DOHH2 (cell line): ENCODE measurements around the gene MED13L.

Source experiments
- H3F3A ChIP-seq: fragments of 200-600 bp; sonication (generic), shearing (Covaris generic); 2 replicates; pipeline ENCODE4 v1.6.0; 2016; ENCODE audit warnings: antibody characterized with exemption, mild to moderate bottlenecking; ENCODE audit not compliant: control insufficient read depth, insufficient read depth
- H3K27ac ChIP-seq: fragments of 200-600 bp; sonication (generic); 2 replicates; pipeline ENCODE4 v1.5.1; 2014; ENCODE audit warnings: low read depth, mild to moderate bottlenecking, low read length, moderate library complexity
- H3K27me3 ChIP-seq: fragments of 200-600 bp; sonication (generic); 2 replicates; pipeline ENCODE4 v1.6.1; 2014; ENCODE audit warnings: mild to moderate bottlenecking, low read length, mixed read lengths; ENCODE audit not compliant: control insufficient read depth
- H3K36me3 ChIP-seq: fragments of 200-600 bp; sonication (generic); 2 replicates; pipeline ENCODE4 v1.6.1; 2014; ENCODE audit warnings: mild to moderate bottlenecking, low read length, moderate library complexity, mixed read lengths; ENCODE audit not compliant: control insufficient read depth
- H3K4me1 ChIP-seq: fragments of 200-600 bp; sonication (generic); 2 replicates; pipeline ENCODE4 v1.6.1; 2014; ENCODE audit warnings: mild to moderate bottlenecking, low read length, mixed read lengths; ENCODE audit not compliant: control insufficient read depth
- H3K4me2 ChIP-seq: fragments of 200-600 bp; sonication (generic); 2 replicates; pipeline ENCODE4 v1.6.0; 2014; ENCODE audit warnings: mild to moderate bottlenecking, low read length, moderate library complexity
- H3K4me3 ChIP-seq: fragments of 200-600 bp; sonication (generic); 2 replicates; pipeline ENCODE4 v1.5.1; 2014; ENCODE audit warnings: mild to moderate bottlenecking, low read length, mixed read lengths
- H3K79me2 ChIP-seq: fragments of 200-600 bp; sonication (generic); 2 replicates; pipeline ENCODE4 v1.6.1; 2014; ENCODE audit warnings: mild to moderate bottlenecking, low read length, mixed read lengths; ENCODE audit not compliant: control insufficient read depth
- H3K9me2 ChIP-seq: fragments of 200-600 bp; sonication (generic); replicated peaks from 2 replicates; pipeline ENCODE4 v1.6.1; 2014; ENCODE audit warnings: mild to moderate bottlenecking, low read length, mixed read lengths; ENCODE audit not compliant: control insufficient read depth
- H3K9me3 ChIP-seq: fragments of 200-600 bp; sonication (generic); 2 replicates; pipeline ENCODE4 v1.6.1; 2014; ENCODE audit warnings: antibody characterized with exemption, low read length, mixed read lengths; ENCODE audit not compliant: control insufficient read depth, insufficient read depth
- H4K20me1 ChIP-seq: fragments of 200-600 bp; sonication (generic); 2 replicates; pipeline ENCODE4 v1.6.0; 2014; ENCODE audit warnings: low read depth, mild to moderate bottlenecking, antibody characterized with exemption, low read length, moderate library complexity; ENCODE audit not compliant: control insufficient read depth, insufficient read depth
- CTCF ChIP-seq: fragments of 200-600 bp; sonication (generic); IDR thresholded peaks from one replicate; pipeline ENCODE4 v1.5.1; 2014; ENCODE audit warnings: antibody characterized with exemption, mild to moderate bottlenecking, low read depth, low read length; ENCODE audit not compliant: poor library complexity, severe bottlenecking
- EZH2phosphoT487 ChIP-seq: fragments of 200-600 bp; sonication (generic); IDR thresholded peaks from 2 replicates; pipeline ENCODE4 v1.6.1; 2017; ENCODE audit warnings: borderline replicate concordance, mild to moderate bottlenecking, antibody characterized with exemption, low read length, moderate library complexity, mixed read lengths

Gene MED13L

DNA sequence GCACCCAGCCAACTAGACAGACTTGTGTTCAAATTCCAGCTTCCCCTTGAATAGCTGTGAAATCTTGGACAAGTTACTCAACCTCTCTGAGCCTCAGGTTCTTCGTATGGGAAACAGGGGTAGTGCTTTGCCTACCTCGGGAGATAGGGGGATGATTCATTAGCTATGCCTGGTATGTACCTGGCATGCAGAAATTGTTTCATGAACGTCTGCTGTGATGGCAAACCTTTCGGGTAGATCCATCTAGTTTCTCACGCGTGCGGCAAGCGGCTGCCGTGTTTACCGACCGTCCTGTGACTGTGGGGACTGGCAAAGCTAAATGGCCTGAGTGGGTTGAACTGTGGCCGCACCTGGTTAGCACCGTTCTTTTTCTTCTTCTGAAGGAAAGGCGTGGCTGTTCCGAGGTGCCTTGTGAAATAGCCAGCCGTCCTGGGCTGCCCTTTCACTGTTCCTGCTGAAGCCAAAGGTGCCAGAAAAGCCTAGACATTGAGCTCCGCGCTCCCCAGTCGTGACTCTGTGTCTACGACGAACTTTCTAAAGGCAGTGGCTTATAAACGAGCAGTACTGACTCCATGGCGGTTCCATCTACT lies 40.6 kb upstream of the MED13L start:
- no peaks in the 10 kb centered on the region for H3K9me3 ChIP-seq
- H3K9me2 ChIP-seq = no peaks in the 10 kb centered on the region
- H3K4me1 ChIP-seq = no peaks in the 10 kb centered on the region
- H3K36me3 ChIP-seq = no peaks in the 10 kb centered on the region
- no peak for TF ChIP-seq CTCF
- H3K27me3 ChIP-seq = peaks cover 8% of the 10 kb centered on the region; the same call in 1 of the 2 replicates
- no peaks in the 10 kb centered on the region for H3F3A ChIP-seq
- H4K20me1 ChIP-seq = no peaks in the 10 kb centered on the region
- no peak overlapping the region for H3K4me3 ChIP-seq
- H3K79me2 ChIP-seq = no peaks in the 10 kb centered on the region
- H3K4me2 ChIP-seq = no peak overlapping the region
- no peak overlapping the region for H3K27ac ChIP-seq

DNA sequence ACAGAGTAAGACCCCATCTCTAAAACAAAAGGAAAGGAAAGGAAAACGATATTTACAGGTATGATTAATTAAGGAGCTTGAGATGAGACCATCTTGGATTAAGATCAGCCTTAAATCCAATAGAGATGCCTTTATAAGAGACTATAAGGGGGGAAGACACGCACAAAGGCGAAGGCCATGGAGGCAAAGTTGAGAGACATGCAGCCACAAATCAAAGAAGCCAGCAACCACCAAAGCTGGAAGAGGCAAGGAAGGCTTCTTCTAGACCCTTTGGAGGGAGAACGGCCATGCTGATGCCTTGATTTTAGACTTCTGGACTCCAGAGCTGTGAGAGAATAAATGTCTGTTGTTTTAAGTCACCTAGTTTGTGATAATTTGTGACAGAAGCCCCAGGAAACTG lies 39.6 kb upstream of the MED13L start:
- Histone ChIP-seq H3K4me1 (no peaks in the 10 kb centered on the region), H3F3A (no peaks in the 10 kb centered on the region), H4K20me1 (no peaks in the 10 kb centered on the region), H3K36me3 (no peaks in the 10 kb centered on the region), H3K27ac (no peak overlapping the region), H3K79me2 (no peaks in the 10 kb centered on the region), H3K4me2 (no peak overlapping the region), H3K9me2 (no peaks in the 10 kb centered on the region), H3K9me3 (no peaks in the 10 kb centered on the region), H3K27me3 (peaks cover 8% of the 10 kb centered on the region; the same call in 1 of the 2 replicates), H3K4me3 (no peak overlapping the region)
- TF ChIP-seq CTCF (no peak), EZH2phosphoT487 (no peak)

GRCh38 chr12:116314477-116314876 lies 37.0 kb upstream of the MED13L start:
- Histone ChIP-seq H3K9me3 (no peaks in the 10 kb centered on the region), H3K4me2 (no peak overlapping the region), H4K20me1 (no peaks in the 10 kb centered on the region), H3K9me2 (no peaks in the 10 kb centered on the region), H3F3A (no peaks in the 10 kb centered on the region), H3K27ac (no peak overlapping the region), H3K4me1 (no peaks in the 10 kb centered on the region), H3K79me2 (no peaks in the 10 kb centered on the region), H3K36me3 (no peaks in the 10 kb centered on the region), H3K4me3 (no peak overlapping the region), H3K27me3 (peaks cover 6% of the 10 kb centered on the region; the same call in 1 of the 2 replicates)
- TF ChIP-seq EZH2phosphoT487 (no peak), CTCF (no peak)
